AG04449 (cell line): Measurements from ENCODE around the gene NME4.
A peak's percentile ranks its signal among the peaks of the same experiment; 100 is the strongest.
"Not testable (repeated sequence)": the region's sequence is repeated elsewhere in the genome, so short reads cannot be mapped to it uniquely, and the experiment has no call there.

Source experiments
- CTCF ChIA-PET: fragments of 350-600 bp; formaldehyde crosslinking; extraction: SDS; loops from one replicate; lab custom pipeline; 2021; ENCODE audit warnings: antibody characterized with exemption; lab: Yijun Ruan, JAX
- POLR2A ChIA-PET: fragments of 400-600, 350-600 bp; formaldehyde crosslinking; extraction: SDS; loops from one replicate; lab custom pipeline; 2020; ENCODE audit warnings: antibody characterized with exemption, inconsistent platforms; lab: Yijun Ruan, JAX
- DNase-seq: peaks from one replicate; pipeline ENCODE4 v3.0.0-alpha.2; 2010; ENCODE audit warnings: low read depth, low spot score
- H3K4me3 ChIP-seq: 2 replicates; pipeline ENCODE4 v1.5.1; 2011; ENCODE audit warnings: low read depth, mild to moderate bottlenecking, control low read depth, low read length
- TF ChIP-seq, protein P1 (sequence below): IDR thresholded peaks from one replicate; pipeline ENCODE4 v1.5.1; 2011; ENCODE audit warnings: mild to moderate bottlenecking, moderate library complexity, low read length, control low read depth, inconsistent platforms; ENCODE audit not compliant: insufficient read depth; ENCODE audit errors: missing control alignments

Gene NME4

DNA sequence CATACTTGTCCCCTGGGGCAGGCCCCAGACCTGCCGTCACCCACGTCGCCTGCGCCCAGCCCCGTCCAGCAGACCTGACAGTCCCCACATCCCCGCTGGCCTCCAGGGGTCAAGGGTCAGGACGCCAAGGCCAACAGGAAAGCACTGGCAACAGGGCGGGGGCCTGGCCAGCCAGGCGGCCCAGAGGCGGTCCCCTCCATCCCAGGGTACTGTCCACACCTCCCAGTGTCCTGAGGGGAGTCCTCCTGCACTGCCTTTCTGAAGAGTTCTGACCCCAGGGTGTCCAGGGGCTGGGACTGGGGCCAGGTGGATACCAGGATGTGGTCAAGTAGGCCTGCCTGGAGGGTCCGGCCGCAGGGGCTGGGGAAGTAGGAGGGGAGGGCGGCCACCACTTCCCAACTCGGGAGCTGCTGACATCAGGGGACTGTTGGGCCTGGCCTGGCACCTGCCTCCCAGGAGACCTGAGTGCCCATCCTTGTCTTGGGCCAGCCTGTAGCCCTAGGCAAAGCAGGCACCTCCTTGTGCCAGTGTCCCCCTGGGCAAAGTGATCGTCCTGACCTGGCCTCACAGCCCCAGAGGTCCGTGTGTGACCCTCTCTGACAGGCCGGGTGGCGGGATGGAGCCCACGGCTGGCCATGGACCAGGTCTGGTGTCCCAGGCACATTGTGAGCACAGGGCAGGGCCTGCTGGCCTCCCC lies 37.8 kb upstream of the NME4 start:
- ChIA-PET CTCF (no interaction called here), POLR2A (no interaction called here)
- TF ChIP-seq, protein P1, sequence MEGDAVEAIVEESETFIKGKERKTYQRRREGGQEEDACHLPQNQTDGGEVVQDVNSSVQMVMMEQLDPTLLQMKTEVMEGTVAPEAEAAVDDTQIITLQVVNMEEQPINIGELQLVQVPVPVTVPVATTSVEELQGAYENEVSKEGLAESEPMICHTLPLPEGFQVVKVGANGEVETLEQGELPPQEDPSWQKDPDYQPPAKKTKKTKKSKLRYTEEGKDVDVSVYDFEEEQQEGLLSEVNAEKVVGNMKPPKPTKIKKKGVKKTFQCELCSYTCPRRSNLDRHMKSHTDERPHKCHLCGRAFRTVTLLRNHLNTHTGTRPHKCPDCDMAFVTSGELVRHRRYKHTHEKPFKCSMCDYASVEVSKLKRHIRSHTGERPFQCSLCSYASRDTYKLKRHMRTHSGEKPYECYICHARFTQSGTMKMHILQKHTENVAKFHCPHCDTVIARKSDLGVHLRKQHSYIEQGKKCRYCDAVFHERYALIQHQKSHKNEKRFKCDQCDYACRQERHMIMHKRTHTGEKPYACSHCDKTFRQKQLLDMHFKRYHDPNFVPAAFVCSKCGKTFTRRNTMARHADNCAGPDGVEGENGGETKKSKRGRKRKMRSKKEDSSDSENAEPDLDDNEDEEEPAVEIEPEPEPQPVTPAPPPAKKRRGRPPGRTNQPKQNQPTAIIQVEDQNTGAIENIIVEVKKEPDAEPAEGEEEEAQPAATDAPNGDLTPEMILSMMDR = no peak
- H3K4me3 ChIP-seq = no peak overlapping the region
- DNase-seq = no peak

DNA sequence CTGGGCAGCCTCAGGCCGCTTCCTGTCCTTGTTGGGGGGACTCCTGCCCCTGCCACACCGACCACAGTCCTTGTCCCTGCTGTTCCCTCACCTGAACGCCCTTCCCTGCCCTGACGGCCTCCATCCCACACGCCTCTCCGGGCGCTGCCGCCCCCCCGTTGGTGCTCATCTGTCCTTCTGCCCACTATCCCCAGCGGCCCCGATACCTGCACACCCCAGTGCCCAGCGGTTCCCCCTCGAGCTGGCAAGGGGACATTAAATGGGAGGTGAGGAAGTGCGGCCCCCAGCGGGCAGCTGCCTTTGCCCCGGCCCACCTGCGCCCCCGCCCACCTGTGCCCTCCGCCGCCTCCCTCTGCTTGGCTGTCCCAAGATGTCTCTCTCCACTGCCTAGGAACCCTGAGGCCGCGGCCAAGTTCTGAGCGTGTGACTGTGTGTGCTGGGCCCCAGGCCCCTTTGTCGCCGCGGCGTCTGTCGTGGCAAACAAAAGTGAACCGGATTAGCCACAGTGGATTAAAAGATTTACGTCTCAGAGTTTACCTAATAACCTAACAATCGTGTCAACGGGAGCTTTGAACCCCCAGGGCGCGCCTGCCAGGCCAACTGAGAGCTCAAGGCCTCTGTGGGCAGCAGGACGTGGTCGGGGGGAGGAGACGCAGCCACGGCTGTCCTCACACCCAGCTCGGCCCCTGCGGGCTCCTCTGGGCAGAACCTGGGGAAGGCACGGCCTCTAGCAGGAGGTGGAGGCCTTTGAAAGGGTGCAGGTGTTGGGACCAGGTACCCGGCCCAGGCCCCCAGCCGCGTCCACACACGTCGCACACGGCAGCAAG lies 36.9 kb upstream of the NME4 start:
- H3K4me3 ChIP-seq = no peak overlapping the region
- no peak for DNase-seq
- ChIA-PET CTCF (interaction anchor here (3.8 kb wide), 1 partner anchor 254 kb away, joined by 44 read pairs; no protein-coding TSS in a partner anchor), POLR2A (no interaction called here)
- TF ChIP-seq, protein P1 = no peak

DNA sequence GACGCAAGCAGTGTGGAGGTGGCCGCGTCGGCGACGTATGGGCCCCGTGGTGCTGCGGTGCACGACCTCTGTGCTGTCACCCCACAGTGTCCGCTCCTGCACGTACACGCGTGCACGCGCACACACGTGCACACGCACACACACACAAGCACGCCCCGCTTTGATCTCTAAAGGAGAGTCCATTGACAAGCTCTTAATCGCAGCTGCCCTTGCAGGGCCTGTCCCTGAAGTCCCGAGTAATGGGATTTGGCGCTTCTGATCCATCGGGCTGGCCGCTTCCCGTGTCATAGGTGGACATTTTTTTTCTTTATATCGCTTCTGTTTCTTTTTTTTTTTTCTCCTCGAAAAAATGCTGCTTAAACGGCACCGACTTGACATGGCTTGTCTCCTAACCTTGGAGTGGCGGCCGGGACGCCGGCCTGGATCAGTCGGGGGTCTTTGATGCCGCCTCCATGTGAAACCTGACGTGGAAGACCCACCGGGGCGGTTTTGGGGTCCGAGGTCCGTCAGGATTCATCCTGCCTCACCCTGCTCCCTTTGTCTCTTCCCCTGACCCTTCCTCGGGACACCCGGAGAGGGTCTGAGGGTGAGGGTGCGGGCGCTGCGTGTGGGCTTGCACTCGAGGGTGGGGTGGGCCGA lies 36.2 kb upstream of the NME4 start:
- TF ChIP-seq, protein P1 = no peak
- POLR2A ChIA-PET = no interaction called here
- H3K4me3 ChIP-seq = no peak overlapping the region
- DNase-seq = no peak
- CTCF ChIA-PET = interaction anchor here (1.0 to 3.8 kb wide), 4 partner anchors 10 to 296 kb away, joined by 4 to 44 read pairs (median 16); partner anchors contain the start of gene MRPL28

DNA sequence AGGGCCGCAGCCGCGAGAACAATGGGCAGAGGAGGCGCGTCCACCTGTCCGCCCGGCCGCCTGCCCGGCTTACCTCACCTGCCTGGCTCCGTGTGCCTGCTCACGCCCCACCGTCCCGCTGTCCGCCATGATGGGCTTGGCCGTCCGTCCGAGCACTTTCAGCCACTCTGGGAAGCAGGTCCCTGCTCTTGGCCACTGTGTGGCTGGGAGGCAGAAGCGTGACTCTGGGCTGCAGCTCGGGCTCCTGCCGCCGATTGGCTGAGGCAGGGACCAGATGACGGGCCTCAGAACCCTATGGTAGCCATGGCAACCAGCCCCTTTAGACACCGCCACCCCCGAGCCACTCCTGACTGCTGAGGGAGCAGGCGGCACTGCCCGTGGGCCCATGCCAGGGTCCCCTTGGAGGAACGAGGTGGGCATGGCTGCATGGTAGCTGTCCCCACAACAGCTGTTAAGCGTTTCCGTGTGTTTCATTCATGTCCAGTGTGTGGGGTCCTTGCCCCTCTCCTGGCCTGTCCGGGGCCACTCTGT lies 35.6 kb upstream of the NME4 start:
- ChIA-PET POLR2A (no interaction called here), CTCF (interaction anchor here (0.7 to 3.8 kb wide), 14 partner anchors 7 to 300 kb away, joined by 3 to 44 read pairs (median 4); partner anchors contain the start of genes AXIN1, MRPL28 and RHBDF1)
- TF ChIP-seq, protein P1 = no peak
- H3K4me3 ChIP-seq = no peak overlapping the region
- DNase-seq = no peak

DNA sequence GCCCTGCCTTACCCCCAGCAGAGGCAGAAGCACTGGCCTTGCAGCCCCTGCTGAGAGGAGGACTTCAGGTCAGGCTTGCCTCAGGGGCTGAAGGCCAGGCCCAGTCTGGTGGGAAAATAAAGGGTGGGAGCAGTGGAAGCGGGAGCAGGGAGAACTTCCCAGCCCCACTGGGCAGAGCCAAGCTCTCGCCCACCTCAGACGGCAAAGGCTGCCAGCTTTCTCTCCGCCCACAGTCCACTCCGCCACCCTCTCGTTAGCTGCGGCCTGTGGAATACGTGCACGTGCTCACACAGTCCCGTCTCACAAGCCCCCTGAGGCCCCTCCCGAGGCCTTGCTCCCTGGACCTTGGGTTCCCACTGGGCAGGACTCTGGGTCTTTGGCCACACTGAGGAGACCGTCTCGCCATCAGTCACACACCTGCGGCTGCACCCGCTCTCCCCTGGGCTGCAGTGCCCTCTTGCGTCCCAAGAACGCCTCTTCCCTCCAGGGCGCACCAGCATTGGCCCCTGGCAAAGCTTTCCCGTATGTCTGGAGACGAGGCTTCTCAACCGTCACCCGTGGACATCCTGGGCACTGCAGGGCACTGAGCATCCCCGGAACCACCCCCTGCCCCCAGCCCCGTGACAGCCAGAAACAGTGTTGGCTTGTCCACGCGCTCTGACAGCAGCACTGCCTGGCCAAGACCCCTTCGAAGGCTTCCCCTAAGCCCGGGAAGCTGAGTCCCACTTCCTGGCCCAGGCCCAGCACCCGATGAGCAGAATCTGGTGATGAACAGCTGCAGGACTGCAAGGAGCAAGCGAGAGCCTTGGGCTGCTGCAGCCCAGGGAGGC lies 34.9 kb upstream of the NME4 start:
- H3K4me3 ChIP-seq = no peak overlapping the region
- TF ChIP-seq, protein P1 = peak; percentile 88
- POLR2A ChIA-PET = no interaction called here
- DNase-seq = no peak
- CTCF ChIA-PET = interaction anchor here (0.7 to 3.8 kb wide), 20 partner anchors 8 to 301 kb away, joined by 3 to 44 read pairs (median 4); partner anchors contain the start of genes AXIN1, FAM234A, MRPL28 and RHBDF1

DNA sequence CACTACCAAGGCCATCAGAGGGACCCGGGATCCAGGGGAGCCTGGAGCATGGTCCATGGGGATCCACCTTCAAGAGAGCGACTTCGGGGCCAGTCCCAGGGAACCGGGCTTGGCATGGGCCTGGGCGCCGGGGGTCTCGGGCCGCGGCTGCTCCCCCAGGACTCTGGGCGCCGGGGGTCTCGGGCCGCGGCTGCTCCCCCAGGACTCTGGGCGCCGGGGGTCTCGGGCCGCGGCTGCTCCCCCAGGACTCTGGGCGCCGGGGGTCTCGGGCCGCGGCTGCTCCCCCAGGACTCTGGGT lies 34.3 kb upstream of the NME4 start:
- CTCF ChIA-PET = interaction anchor here (0.7 to 3.8 kb wide), 16 partner anchors 9 to 301 kb away, joined by 3 to 44 read pairs (median 4); partner anchors contain the start of genes AXIN1, FAM234A and RHBDF1
- H3K4me3 ChIP-seq, POLR2A ChIA-PET, DNase-seq: not testable (repeated sequence)
